ENCODE measurements around the gene AKAIN1.

- TF ChIP-seq, protein P1, sequence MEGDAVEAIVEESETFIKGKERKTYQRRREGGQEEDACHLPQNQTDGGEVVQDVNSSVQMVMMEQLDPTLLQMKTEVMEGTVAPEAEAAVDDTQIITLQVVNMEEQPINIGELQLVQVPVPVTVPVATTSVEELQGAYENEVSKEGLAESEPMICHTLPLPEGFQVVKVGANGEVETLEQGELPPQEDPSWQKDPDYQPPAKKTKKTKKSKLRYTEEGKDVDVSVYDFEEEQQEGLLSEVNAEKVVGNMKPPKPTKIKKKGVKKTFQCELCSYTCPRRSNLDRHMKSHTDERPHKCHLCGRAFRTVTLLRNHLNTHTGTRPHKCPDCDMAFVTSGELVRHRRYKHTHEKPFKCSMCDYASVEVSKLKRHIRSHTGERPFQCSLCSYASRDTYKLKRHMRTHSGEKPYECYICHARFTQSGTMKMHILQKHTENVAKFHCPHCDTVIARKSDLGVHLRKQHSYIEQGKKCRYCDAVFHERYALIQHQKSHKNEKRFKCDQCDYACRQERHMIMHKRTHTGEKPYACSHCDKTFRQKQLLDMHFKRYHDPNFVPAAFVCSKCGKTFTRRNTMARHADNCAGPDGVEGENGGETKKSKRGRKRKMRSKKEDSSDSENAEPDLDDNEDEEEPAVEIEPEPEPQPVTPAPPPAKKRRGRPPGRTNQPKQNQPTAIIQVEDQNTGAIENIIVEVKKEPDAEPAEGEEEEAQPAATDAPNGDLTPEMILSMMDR (IDR thresholded peaks at IDR 0.05; ENCODE audit: poor library complexity, severe bottlenecking): no peak
- no peak for TF ChIP-seq TAF1 (IDR thresholded peaks at IDR 0.05; ENCODE audit: low read depth)
- peak; percentile 30 for TF ChIP-seq POLR2AphosphoS5 (IDR thresholded peaks at IDR 0.05)
- TF ChIP-seq SMC3 (conservative IDR thresholded peaks at IDR 0.05; ENCODE audit: poor library complexity): no peak
These were observed 10.6 kb upstream of the AKAIN1 start for GRCh38 chr18:5207471-5208150.
